B cell (primary cell): ENCODE results near the gene PAQR4. TPM values are rescaled to one million over a fixed set of nuclear protein-coding genes. Genes with fewer than 3 reads are reported as not detected.

ENCODE experiments used
- ATAC-seq: fragments of 200-7000 bp; cut with Tn5 transposase; one replicate; pipeline ENCODE4 v1.10.0; 2021; ENCODE audit warnings: low read depth, mild to moderate bottlenecking, moderate number of reproducible peaks, moderate library complexity
- CTCF ChIA-PET: fragments of 350-600 bp; sonication (Branson Sonifier 250); formaldehyde crosslinking; loops from one replicate; lab custom pipeline; 2021; ENCODE audit warnings: antibody characterized with exemption, inconsistent platforms; lab: Charles Lee
- POLR2A ChIA-PET: fragments of 350-600 bp; sonication (Branson Sonifier 250); formaldehyde crosslinking; loops from one replicate; lab custom pipeline; 2021; ENCODE audit warnings: antibody characterized with exemption; lab: Charles Lee
- DNase-seq: peaks from one replicate; pipeline ENCODE4 v3.0.0; 2013
- H2AFZ ChIP-seq: 2 replicates; pipeline ENCODE4 v1.6.1; 2012; ENCODE audit warnings: mild to moderate bottlenecking, low read depth, low read length; ENCODE audit not compliant: insufficient read depth, poor library complexity, severe bottlenecking
- H3K27ac ChIP-seq, 2 donors: 1 replicate in 1 of 2; 2 replicates in 1 of 2; pipeline ENCODE4 v1.5.1; 2012 to 2013; ENCODE audit warnings: low read length in 2 of 2, mild to moderate bottlenecking in 2 of 2, moderate library complexity in 1 of 2
- H3K27me3 ChIP-seq, 4 experiments: fragments of 200-600 bp in 1 of 4; sonication (generic) in 1 of 4; replicated peaks in 1 of 4; 1 replicate in 2 of 4; 2 replicates in 2 of 4; pipeline versions ENCODE4 v1.6.1 to v1.7.0; 2013 to 2016; ENCODE audit warnings: low read length in 3 of 4, mild to moderate bottlenecking in 2 of 4, mixed read lengths in 1 of 4, moderate library complexity in 1 of 4; ENCODE audit not compliant: insufficient read depth in 4 of 4, control insufficient read depth in 3 of 4; ENCODE audit errors: control extremely low read depth in 1 of 4
- H3K36me3 ChIP-seq, 2 experiments: replicated peaks in 1 of 2; 1 replicate in 1 of 2; 2 replicates in 1 of 2; pipeline versions ENCODE4 v1.6.1 to v1.7.1; 2013; ENCODE audit warnings: low read length in 1 of 2; ENCODE audit not compliant: insufficient read depth in 2 of 2, control insufficient read depth in 1 of 2; ENCODE audit errors: control extremely low read depth in 1 of 2, extremely low read depth in 1 of 2
- H3K4me1 ChIP-seq, 2 donors: fragments of 200-600 bp in 1 of 2; sonication (generic) in 1 of 2; 1 replicate in 1 of 2; 2 replicates in 1 of 2; pipeline versions ENCODE4 v1.5.1 to v1.6.1; 2013 to 2017; ENCODE audit warnings: low read length in 2 of 2; ENCODE audit not compliant: control insufficient read depth in 2 of 2, insufficient read depth in 2 of 2
- H3K4me2 ChIP-seq: replicated peaks from 2 replicates; pipeline ENCODE3; 2012; ENCODE audit warnings: mild to moderate bottlenecking, low read depth, low read length; ENCODE audit not compliant: poor library complexity, severe bottlenecking
- H3K4me3 ChIP-seq, 5 experiments: fragments of 200-600 bp in 1 of 5; sonication (generic) in 1 of 5; 1 replicate in 3 of 5; 2 replicates in 2 of 5; pipeline versions ENCODE4 v1.5.1 to v1.7.0; 2011 to 2016; ENCODE audit warnings: low read length in 4 of 5, mild to moderate bottlenecking in 4 of 5, low read depth in 2 of 5, control low read depth in 1 of 5, moderate library complexity in 1 of 5; ENCODE audit not compliant: insufficient read depth in 1 of 5; ENCODE audit errors: control extremely low read depth in 1 of 5, extremely low read depth in 1 of 5
- H3K79me2 ChIP-seq: fragments of 200-600 bp; sonication (generic); one replicate; pipeline ENCODE4 v1.6.0; 2016; ENCODE audit warnings: low read length; ENCODE audit not compliant: control insufficient read depth, insufficient read depth
- H3K9ac ChIP-seq: fragments of 200-600 bp; sonication (generic); 2 replicates; pipeline ENCODE4 v1.6.1; 2017; ENCODE audit warnings: mild to moderate bottlenecking, low read length, moderate library complexity
- H3K9me3 ChIP-seq, 3 donors: one replicate each; pipeline versions ENCODE4 v1.6.1 to v1.7.1; 2013; ENCODE audit warnings: low read length in 2 of 3; ENCODE audit not compliant: control insufficient read depth in 2 of 3, insufficient read depth in 1 of 3; ENCODE audit errors: control extremely low read depth in 1 of 3
- H4K20me1 ChIP-seq: 2 replicates; pipeline ENCODE4 v1.6.0; 2012; ENCODE audit warnings: mild to moderate bottlenecking, low read length; ENCODE audit not compliant: insufficient read depth, control insufficient read depth, poor library complexity, severe bottlenecking
- H3K27ac Mint-ChIP-seq: one replicate; pipeline ENCODE4 v1.8.0; 2021; ENCODE audit warnings: mixed read lengths
- H3K27me3 Mint-ChIP-seq: one replicate; pipeline ENCODE4 v1.8.0; 2021; ENCODE audit warnings: mixed read lengths
- H3K4me1 Mint-ChIP-seq: one replicate; pipeline ENCODE4 v1.8.0; 2021; ENCODE audit warnings: mixed read lengths
- H3K4me3 Mint-ChIP-seq: one replicate; pipeline ENCODE4 v1.8.0; 2021; ENCODE audit warnings: mixed read lengths
- H3K9me3 Mint-ChIP-seq: one replicate; pipeline ENCODE4 v1.8.0; 2022; ENCODE audit warnings: mixed read lengths; ENCODE audit not compliant: insufficient read depth
- EZH2 ChIP-seq: IDR thresholded peaks from 2 replicates; pipeline ENCODE4 v1.6.1; 2012; ENCODE audit warnings: borderline replicate concordance, low read depth, mild to moderate bottlenecking, moderate library complexity, low read length; ENCODE audit not compliant: insufficient read depth, poor library complexity, severe bottlenecking
- WGBS: methylation state at CpG from one replicate; pipeline ENCODE4 v1.1.5; 2013; ENCODE audit warnings: missing lambda C conversion rate; ENCODE audit not compliant: insufficient coverage; 5-methylcytosine and 5-hydroxymethylcytosine counted together
- intact Hi-C: fragments of 100-400 bp; cut with micrococcal nuclease; formaldehyde crosslinking; loops from one replicate; pipeline ENCODE4 v1.10.0; 2022
- polyA plus RNA-seq: library from polyadenylated mRNA; depleted of rRNA; stranded (reverse); fragments of >200 nt; gene quantifications from 2 replicates; pipeline ENCODE4 v1.2.3, GENCODE V29; 2012
- total RNA-seq, 2 donors: library from RNA; stranded (reverse); fragments of 120-200 nt in 1 of 2; gene quantifications; 1 replicate in 1 of 2; 2 replicates in 1 of 2; pipeline versions ENCODE4 v1.2.3 to v1.2.4, GENCODE V29; 2013 to 2022
- TF ChIP-seq, protein P1 (sequence below): fragments of 200-600 bp; IDR thresholded peaks from one replicate; pipeline ENCODE4 v1.8.0; 2022; ENCODE audit warnings: antibody characterized with exemption, mild to moderate bottlenecking

PAQR4 gene
- total and polyA plus RNA-seq, 2 donors (not counting 1 experiment from before 2014, with no cell fraction given) = 2.6 to 2.8 TPM

- Histone ChIP-seq H3K27me3 (peaks cover 0 to 66% (median 20%) of the 10 kb centered on the region in 4 experiments), H3K9ac (peak overlapping the region; percentile 35), H3K4me3 (peak overlapping the region in 2 of 5 experiments; percentile 29 to 37), H4K20me1 (peaks cover 34% of the 10 kb centered on the region), H3K36me3 (no peaks in the 10 kb centered on the region), H3K27ac (no peak overlapping the region), H3K9me3 (peaks cover 0 to 28% (median 0%) of the 10 kb centered on the region in 3 donors), H3K79me2 (no peaks in the 10 kb centered on the region), H2AFZ (peak overlapping the region; percentile 49), H3K4me2 (peak overlapping the region; percentile 99), H3K4me1 (peaks cover 74 to 76% of the 10 kb centered on the region in 2 donors)
- intact Hi-C loops = loop anchor here (5.0 kb wide), 1 partner anchor 56 kb away; the partner anchor contains the start of genes HCFC1R1, THOC6 and TNFRSF12A
- ChIA-PET POLR2A (interaction anchor here (0.6 to 2.0 kb wide), 2 partner anchors 14 to 434 kb away, joined by 10 read pairs; partner anchors contain the start of gene PKMYT1), CTCF (interaction anchor here (1.3 to 2.3 kb wide), 3 partner anchors 10 to 61 kb away, joined by 4 to 7 read pairs (median 5); no protein-coding TSS in a partner anchor)
- ATAC-seq = no peak
- Mint-ChIP-seq H3K27me3 (peaks cover 13% of the 10 kb centered on the region), H3K4me3 (no peak overlapping the region), H3K27ac (no peak overlapping the region), H3K4me1 (peaks cover 37% of the 10 kb centered on the region), H3K9me3 (no peaks in the 10 kb centered on the region)
- DNase-seq = peak; percentile 62
- TF ChIP-seq, protein P1, sequence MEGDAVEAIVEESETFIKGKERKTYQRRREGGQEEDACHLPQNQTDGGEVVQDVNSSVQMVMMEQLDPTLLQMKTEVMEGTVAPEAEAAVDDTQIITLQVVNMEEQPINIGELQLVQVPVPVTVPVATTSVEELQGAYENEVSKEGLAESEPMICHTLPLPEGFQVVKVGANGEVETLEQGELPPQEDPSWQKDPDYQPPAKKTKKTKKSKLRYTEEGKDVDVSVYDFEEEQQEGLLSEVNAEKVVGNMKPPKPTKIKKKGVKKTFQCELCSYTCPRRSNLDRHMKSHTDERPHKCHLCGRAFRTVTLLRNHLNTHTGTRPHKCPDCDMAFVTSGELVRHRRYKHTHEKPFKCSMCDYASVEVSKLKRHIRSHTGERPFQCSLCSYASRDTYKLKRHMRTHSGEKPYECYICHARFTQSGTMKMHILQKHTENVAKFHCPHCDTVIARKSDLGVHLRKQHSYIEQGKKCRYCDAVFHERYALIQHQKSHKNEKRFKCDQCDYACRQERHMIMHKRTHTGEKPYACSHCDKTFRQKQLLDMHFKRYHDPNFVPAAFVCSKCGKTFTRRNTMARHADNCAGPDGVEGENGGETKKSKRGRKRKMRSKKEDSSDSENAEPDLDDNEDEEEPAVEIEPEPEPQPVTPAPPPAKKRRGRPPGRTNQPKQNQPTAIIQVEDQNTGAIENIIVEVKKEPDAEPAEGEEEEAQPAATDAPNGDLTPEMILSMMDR = no peak
- 10% methylated on average over 46 of the region's 46 CpGs for WGBS
Observed at GRCh38 chr16:2966808-2967191, 2.3 kb upstream of the PAQR4 start.

GRCh38 chr16:2967211-2967631 lies 1.9 kb upstream of the PAQR4 start:
- Mint-ChIP-seq H3K9me3 (no peaks in the 10 kb centered on the region), H3K4me1 (peaks cover 33% of the 10 kb centered on the region), H3K27me3 (peaks cover 16% of the 10 kb centered on the region), H3K27ac (no peak overlapping the region), H3K4me3 (peak overlapping the region; percentile 62)
- H3K27me3 ChIP-seq = peaks cover 0 to 62% (median 19%) of the 10 kb centered on the region in 4 experiments
- H3K4me1 ChIP-seq = peaks cover 70 to 73% of the 10 kb centered on the region in 2 donors
- ATAC-seq (no peak), DNase-seq (no peak)
- H3K9me3 ChIP-seq = peaks cover 0 to 28% (median 0%) of the 10 kb centered on the region in 3 donors
- no peaks in the 10 kb centered on the region for H3K36me3 ChIP-seq
- ChIA-PET POLR2A (interaction anchor here (0.6 to 2.0 kb wide), 2 partner anchors 13 to 434 kb away, joined by 10 read pairs; partner anchors contain the start of gene PKMYT1), CTCF (interaction anchor here (1.3 to 2.3 kb wide), 3 partner anchors 10 to 61 kb away, joined by 4 to 7 read pairs (median 5); no protein-coding TSS in a partner anchor)
- peak overlapping the region; percentile 49 for H2AFZ ChIP-seq
- H4K20me1 ChIP-seq = peaks cover 34% of the 10 kb centered on the region
- peak overlapping the region; percentile 99 for H3K4me2 ChIP-seq
- H3K9ac ChIP-seq = peak overlapping the region; percentile 35
- no peaks in the 10 kb centered on the region for H3K79me2 ChIP-seq
- H3K27ac ChIP-seq = no peak overlapping the region
- peak overlapping the region in 2 of 5 experiments; percentile 29 to 37 for H3K4me3 ChIP-seq
- 18% methylated on average over 51 of the region's 51 CpGs for WGBS
- intact Hi-C loops = loop anchor here (5.0 kb wide), 1 partner anchor 55 kb away; the partner anchor contains the start of genes HCFC1R1, THOC6 and TNFRSF12A
- no peak for TF ChIP-seq EZH2
- TF ChIP-seq, protein P1 = no peak
